ENCODE data around the gene SUCLG2. TPM values are rescaled to one million over a fixed set of nuclear protein-coding genes. Genes with fewer than 3 reads are reported as not detected.

The SUCLG2 gene
- total RNA-seq, 2 experiments from 2014 or later = 28.3 to 44.7 TPM

DNA sequence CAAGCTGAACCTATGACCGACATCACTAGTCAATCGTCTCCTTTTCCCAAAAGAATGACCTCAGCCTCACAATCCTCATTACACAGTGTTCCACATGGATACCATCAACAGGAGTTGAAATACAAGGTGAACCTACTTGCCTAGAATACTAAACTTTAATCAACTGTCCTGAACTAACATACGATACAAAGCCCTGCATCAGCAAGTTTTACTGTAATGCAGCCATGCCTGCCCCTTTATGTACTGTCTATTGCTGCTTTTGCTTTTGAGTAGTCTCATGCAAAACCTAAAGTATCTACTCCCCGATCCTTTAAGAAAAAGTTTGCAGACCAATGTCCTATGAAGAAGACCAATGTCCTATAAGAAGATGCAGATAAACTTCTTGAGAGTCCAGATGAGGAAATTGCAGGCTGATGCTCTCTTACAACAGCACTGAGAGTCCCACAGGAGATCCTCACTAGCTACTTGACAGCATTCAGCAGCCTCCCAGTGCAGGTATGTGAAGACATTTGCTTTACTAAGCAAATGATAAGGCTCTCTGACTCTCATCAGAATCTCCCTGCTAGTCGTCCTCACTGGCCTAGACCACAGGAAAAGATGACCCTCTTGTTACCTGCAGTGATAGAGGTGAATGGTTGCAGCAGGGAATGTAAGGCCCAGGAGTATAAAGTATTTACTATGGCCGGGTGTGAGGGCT, 23.6 kb downstream of the SUCLG2 start:
- no peaks in the 10 kb centered on the region for H3K79me2 ChIP-seq (ENCODE audit: insufficient read depth, low read depth, low read length)
- CTCF ChIA-PET (ENCODE audit: unreplicated experiment) = no interaction called here
- no TSS peak for BruUV-seq (replicated peaks)

DNA sequence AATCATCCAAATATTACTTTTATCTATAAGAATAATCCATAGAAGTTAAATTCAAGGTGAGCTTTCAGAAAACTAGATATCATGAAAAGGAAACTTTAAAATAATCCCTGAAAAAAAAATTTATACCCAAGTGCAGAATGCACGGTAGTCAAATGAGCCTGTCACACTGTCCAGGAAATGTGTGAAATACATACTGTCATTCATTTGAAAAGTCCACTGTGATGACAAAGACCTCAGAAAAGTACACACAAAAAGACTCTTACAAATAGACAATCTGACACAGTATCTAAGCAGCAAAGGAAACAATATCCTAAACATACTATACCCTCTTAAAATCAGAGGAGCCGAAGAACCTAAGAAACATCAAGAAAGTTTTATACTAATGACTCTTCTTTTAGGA, 29.7 kb downstream of the SUCLG2 start:
- no peaks in the 10 kb centered on the region for H4K20me1 ChIP-seq (ENCODE audit: insufficient read depth, low read length)
- no peak overlapping the region for H3K4me3 ChIP-seq (ENCODE audit: low read depth, low read length, poor library complexity, severe bottlenecking)
- ChIA-PET POLR2A (interaction anchor here (1.0 to 1.5 kb wide), 2 partner anchors 12 to 13 kb away, joined by 3 to 6 read pairs; no protein-coding TSS in a partner anchor), CTCF (ENCODE audit: unreplicated experiment) (interaction anchor here (0.7 kb wide), 1 partner anchor 11 kb away, joined by 3 read pairs; no protein-coding TSS in a partner anchor)
- H3K4me2 ChIP-seq (ENCODE audit: low read length) = no peak overlapping the region
- DNase-seq (ENCODE audit: low spot score) = no peak
- no peak overlapping the region for H2AFZ ChIP-seq (ENCODE audit: low read length)
- TF ChIP-seq, protein P1, sequence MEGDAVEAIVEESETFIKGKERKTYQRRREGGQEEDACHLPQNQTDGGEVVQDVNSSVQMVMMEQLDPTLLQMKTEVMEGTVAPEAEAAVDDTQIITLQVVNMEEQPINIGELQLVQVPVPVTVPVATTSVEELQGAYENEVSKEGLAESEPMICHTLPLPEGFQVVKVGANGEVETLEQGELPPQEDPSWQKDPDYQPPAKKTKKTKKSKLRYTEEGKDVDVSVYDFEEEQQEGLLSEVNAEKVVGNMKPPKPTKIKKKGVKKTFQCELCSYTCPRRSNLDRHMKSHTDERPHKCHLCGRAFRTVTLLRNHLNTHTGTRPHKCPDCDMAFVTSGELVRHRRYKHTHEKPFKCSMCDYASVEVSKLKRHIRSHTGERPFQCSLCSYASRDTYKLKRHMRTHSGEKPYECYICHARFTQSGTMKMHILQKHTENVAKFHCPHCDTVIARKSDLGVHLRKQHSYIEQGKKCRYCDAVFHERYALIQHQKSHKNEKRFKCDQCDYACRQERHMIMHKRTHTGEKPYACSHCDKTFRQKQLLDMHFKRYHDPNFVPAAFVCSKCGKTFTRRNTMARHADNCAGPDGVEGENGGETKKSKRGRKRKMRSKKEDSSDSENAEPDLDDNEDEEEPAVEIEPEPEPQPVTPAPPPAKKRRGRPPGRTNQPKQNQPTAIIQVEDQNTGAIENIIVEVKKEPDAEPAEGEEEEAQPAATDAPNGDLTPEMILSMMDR (conservative IDR thresholded peaks at IDR 0.05; ENCODE audit: low read length) = no peak
- no peak for TF ChIP-seq EZH2phosphoT487 (IDR thresholded peaks at IDR 0.05; ENCODE audit: borderline replicate concordance, low read depth, low read length)
- H3K79me2 ChIP-seq (ENCODE audit: insufficient read depth, low read depth, low read length) = no peaks in the 10 kb centered on the region
- peaks cover 44% of the 10 kb centered on the region for H3K36me3 ChIP-seq (ENCODE audit: insufficient read depth, low read length)
- no TSS peak for BruUV-seq (replicated peaks)
- no peak overlapping the region for H3K27ac ChIP-seq (ENCODE audit: low read depth, low read length, poor library complexity, severe bottlenecking)
- no peaks in the 10 kb centered on the region for H3K9me3 ChIP-seq (ENCODE audit: low read length)
- H3K9me2 ChIP-seq (ENCODE audit: insufficient read depth, low read length) = no peaks in the 10 kb centered on the region
- intact Hi-C loops (cut with micrococcal nuclease; ENCODE audit: unreplicated experiment) = no loop called here
- no peaks in the 10 kb centered on the region for H3K4me1 ChIP-seq (ENCODE audit: insufficient read depth, low read length, poor library complexity, severe bottlenecking)

More for the DNA sequence above, 23.6 kb downstream of the SUCLG2 start:
- intact Hi-C loops (cut with micrococcal nuclease; ENCODE audit: unreplicated experiment) = no loop called here
- no peaks in the 10 kb centered on the region for H3K4me1 ChIP-seq (ENCODE audit: insufficient read depth, low read length, poor library complexity, severe bottlenecking)
- no peak overlapping the region for H2AFZ ChIP-seq (ENCODE audit: low read length)
- H4K20me1 ChIP-seq (ENCODE audit: insufficient read depth, low read length) = no peaks in the 10 kb centered on the region
- peaks cover 36% of the 10 kb centered on the region for H3K36me3 ChIP-seq (ENCODE audit: insufficient read depth, low read length)
- no peak for DNase-seq (ENCODE audit: low spot score)
- no peak overlapping the region for H3K4me2 ChIP-seq (ENCODE audit: low read length)
- H3K9me2 ChIP-seq (ENCODE audit: insufficient read depth, low read length) = no peaks in the 10 kb centered on the region
- H3K9me3 ChIP-seq (ENCODE audit: low read length) = no peaks in the 10 kb centered on the region
- H3K27ac ChIP-seq (ENCODE audit: low read depth, low read length, poor library complexity, severe bottlenecking) = no peak overlapping the region
- no peak for TF ChIP-seq EZH2phosphoT487 (IDR thresholded peaks at IDR 0.05; ENCODE audit: borderline replicate concordance, low read depth, low read length)
- TF ChIP-seq, protein P1 (conservative IDR thresholded peaks at IDR 0.05; ENCODE audit: low read length) = no peak
- H3K4me3 ChIP-seq (ENCODE audit: low read depth, low read length, poor library complexity, severe bottlenecking) = no peak overlapping the region
- POLR2A ChIA-PET = no interaction called here

DNA sequence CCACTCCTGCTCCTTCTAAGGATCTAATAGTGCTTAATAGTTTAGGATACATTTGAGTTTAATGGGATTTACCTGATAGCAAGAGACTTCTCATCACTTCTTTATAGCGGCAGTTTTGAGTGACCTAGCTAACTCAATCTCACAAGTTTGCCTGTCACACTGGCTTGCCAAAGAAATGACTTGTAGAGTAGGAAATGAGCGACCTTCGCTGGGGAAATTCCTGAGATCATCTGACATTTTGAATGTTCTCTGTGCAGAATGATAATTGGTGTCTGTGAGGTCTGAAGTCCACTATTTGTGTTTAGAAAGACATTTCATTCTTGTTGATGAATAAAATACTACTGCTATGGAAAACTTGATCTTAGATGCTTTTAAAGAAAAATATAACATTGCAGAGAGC, 30.3 kb downstream of the SUCLG2 start:
- H3K4me2 ChIP-seq (ENCODE audit: low read length) = no peak overlapping the region
- CTCF ChIA-PET (ENCODE audit: unreplicated experiment) = no interaction called here
- no TSS peak for BruUV-seq (replicated peaks)
- no peaks in the 10 kb centered on the region for H4K20me1 ChIP-seq (ENCODE audit: insufficient read depth, low read length)
- TF ChIP-seq EZH2phosphoT487 (IDR thresholded peaks at IDR 0.05; ENCODE audit: borderline replicate concordance, low read depth, low read length) = no peak
- TF ChIP-seq, protein P1 (conservative IDR thresholded peaks at IDR 0.05; ENCODE audit: low read length) = no peak
- POLR2A ChIA-PET = no interaction called here
- no peaks in the 10 kb centered on the region for H3K79me2 ChIP-seq (ENCODE audit: insufficient read depth, low read depth, low read length)
- peaks cover 46% of the 10 kb centered on the region for H3K36me3 ChIP-seq (ENCODE audit: insufficient read depth, low read length)
- no peak overlapping the region for H2AFZ ChIP-seq (ENCODE audit: low read length)
- DNase-seq (ENCODE audit: low spot score) = no peak
- H3K9me2 ChIP-seq (ENCODE audit: insufficient read depth, low read length) = no peaks in the 10 kb centered on the region
- H3K27ac ChIP-seq (ENCODE audit: low read depth, low read length, poor library complexity, severe bottlenecking) = no peak overlapping the region
- H3K4me1 ChIP-seq (ENCODE audit: insufficient read depth, low read length, poor library complexity, severe bottlenecking) = no peaks in the 10 kb centered on the region
- intact Hi-C loops (cut with micrococcal nuclease; ENCODE audit: unreplicated experiment) = no loop called here
- 0 out of 2 replicates have a peak, but pooled peaks cover under 1% of the 10 kb centered on the region for H3K9me3 ChIP-seq (ENCODE audit: low read length)
- H3K4me3 ChIP-seq (ENCODE audit: low read depth, low read length, poor library complexity, severe bottlenecking) = no peak overlapping the region

All from OCI-LY7 (cell line).